ENCODE measurements around the gene XDH.

The XDH gene

DNA sequence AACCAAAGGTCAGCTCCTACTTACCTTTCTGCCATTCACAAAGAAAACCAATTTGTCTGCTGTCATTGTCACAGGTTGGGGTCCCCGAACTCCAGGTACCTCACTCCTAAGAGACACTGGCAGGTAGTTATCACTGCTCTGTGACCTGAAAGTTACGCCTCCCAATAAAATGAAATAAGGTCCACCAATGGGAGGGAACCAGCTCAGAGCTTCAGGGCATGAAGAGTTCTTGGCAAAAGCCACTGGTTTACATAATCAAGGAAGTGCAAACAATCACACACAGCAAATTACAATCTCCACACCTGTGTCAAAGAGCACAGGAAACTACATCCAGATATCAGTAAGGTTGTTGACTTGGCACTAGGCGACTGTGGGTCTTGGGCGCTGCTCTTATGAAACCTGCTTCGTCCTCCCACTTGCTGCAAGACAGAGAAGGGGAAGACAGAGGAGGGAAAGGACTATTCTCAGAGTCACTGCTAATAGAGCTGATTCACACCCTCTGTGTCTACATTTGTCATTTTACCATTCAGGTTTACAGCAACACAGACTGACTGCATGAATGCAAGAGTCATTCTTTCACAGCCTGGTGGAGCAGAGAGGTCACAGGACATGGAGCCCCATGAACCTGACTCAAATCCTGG is at the start of gene XDH:
Gene XDH, minus strand, starts transcription at position 142 of the 641 bp plus-strand sequence. Its CDS starts 76 bp downstream, at position 66.
- no peak for DNase-seq

DNA sequence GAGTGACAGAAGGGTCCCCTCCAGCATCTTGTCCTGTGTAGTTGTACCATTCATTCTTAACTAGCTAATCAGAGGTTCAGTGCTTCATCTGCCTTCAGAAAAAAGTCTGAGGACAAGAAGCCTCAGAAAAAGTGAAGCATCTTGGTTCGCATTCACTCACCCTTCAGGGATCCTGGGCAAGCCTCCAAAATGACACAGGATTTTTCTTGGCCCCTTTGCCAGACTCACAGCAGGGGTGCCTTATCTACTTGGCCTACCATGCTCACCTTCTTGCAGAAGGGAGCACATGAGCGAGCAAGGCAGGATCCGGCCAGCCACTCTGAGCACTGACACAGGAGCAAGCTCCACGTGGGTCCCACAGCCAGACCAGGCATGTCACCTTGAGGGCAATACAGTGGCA is 43.1 kb upstream of the XDH start:
- no peak for DNase-seq

DNA sequence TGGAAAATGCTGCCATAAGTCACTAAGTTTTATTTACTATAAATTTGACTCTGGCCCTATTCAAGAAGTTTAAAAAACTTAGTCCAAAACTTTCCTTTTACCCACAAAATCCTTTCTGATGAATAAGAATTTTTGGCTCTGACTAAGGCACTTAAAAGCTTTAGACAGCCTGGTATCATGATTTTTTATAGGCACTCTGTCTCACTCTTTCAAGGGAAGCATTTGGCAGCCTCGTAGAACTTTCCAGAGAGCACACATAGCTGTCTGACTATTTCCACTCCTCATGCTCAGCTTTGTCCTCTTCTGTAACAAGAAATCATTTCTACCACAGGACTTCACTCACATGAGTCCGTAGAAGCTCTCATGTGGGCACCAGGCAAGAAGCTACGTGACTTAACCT is 32.3 kb upstream of the XDH start:
- DNase-seq, result no peak

DNA sequence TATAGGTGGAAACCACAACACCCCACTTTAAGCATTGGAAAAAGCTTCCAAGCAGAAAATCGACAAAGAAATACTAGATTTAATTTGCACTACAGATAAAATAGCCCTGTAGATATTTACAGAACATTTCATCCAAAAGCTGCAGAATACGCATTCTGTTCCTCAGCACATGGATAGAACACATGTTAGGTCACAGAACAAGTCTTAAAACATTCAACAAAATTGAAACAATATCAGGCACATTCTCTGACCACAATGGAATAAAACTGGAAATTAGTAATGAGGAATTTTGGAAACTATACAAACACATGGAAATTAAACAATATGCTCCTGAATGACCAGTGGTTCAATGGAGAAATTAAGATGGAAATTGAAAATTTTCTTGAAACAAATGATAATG is 27.8 kb upstream of the XDH start:
- no peak for DNase-seq

DNA sequence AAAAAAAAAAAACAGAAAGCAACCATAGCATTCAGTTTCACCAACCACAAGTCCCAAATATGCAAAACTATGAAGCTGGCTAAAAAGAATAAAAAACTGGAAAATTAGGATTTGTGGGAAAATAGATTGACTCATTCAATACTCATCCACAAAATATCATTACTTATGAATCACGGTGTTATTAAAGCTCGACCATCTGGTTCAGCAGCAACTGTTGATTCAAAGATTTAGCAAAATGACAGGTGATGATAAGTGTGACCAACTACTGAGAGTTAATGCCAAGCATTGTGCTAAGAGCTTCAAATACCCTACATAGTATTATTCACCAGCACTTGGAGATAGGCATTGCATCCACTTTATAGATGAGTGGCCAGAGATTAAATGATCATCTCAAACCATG is 26.2 kb upstream of the XDH start:
- DNase-seq, result no peak

DNA sequence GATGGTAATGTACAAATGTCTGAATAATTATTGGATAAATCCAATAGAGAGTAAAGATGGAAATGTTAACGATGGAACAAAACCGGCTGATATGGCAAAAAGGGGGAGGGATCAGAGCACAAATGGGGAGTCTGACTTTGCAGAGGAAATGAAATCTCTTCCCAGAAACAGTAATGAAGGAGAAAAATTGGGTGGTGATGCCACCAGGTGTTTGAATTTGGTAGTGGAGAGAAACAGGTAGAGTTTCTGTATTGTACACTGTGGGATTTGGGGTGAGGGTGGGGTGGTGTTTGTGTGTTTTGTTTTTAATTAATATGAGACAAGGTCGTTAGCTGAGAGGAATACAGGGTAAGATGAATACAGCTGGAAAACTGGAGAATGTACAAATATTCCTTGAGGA is 20.4 kb upstream of the XDH start:
- DNase-seq, result no peak

DNA sequence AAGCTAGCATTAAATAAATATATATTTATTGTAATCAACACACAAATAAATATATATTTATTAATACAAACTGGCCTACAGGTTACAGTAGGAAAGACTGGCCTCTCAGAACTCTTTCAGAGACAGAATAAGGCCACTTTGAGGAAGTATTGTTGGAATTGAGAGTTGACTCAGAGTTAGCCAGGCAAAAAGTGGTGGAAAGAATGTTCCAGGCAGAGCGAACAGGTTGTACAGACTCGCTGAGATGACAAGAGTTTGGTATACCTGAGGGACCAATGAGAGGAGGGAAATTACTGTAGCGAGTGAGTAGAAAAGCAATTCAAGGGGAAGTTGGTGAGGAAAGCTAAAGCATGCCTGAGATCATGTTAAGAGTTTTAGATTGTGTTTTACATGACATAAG is 19.0 kb upstream of the XDH start:
- no peak for DNase-seq

DNA sequence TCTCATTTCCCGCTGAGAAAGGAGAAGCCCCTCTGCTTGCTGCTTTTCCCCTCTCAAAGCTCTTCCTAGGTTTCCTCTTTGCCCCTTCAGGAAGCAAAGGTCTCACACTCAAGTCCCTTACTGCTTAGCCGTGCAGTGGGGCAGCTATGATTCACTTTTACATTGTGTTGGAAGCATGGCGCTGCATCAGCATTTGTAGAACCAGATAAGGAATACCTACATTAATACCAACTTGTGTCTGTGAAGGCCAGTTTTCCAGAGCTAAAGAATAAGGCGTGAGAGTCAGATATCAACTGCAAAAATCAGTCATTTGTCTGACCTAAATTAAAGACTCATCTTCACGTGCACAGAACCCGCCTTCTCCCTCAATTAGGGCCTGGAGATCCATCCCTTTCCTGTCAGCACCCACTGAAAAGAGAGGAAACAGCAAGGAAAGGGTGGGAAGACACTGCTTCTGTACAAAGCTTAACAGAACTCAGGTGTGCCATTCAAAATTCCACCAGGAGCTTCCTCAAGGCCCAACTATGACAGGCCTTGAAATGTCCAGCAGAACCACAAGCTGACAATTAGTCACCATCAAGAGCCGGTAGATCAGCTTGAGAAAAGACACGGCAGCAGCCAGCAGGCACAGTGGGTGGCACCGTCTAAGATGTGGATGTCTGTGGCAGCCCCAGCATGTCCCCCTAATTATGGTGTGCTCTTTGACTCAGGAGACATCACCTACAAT is 16.1 kb upstream of the XDH start:
- no peak for DNase-seq

DNA sequence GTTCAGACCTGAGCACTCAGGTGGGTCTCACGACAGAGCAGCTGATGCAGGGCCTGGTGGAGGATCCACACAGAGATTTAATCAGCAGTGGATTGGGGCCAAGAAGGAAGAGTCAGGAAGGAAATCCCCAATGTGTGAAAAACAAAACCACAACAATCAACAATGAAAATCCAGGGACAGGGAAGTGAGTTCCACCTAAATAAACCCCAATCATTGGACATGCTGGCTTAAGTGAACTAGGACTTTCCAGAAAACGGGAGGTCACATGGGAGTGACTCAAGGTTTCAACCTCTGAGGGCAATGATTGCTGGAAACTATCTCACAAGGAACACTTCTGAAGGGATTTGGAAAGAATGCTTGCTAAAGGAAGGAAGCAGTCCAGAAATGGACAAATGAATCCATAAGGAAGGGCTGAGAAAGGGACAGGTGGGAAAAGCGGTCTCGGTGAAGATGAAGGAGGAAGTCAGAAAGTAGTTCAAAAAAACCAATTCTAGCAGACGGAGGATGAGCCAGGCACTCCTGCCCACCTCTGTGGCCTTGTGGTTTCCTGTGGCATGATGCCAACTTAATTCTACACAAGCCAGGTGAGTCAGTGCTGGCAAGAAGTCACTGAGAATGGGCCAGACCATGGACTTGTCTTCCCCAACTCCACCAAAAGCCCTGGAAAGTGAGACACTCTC is 15.4 kb upstream of the XDH start:
- DNase-seq, result peak; percentile 31 to 37

DNA sequence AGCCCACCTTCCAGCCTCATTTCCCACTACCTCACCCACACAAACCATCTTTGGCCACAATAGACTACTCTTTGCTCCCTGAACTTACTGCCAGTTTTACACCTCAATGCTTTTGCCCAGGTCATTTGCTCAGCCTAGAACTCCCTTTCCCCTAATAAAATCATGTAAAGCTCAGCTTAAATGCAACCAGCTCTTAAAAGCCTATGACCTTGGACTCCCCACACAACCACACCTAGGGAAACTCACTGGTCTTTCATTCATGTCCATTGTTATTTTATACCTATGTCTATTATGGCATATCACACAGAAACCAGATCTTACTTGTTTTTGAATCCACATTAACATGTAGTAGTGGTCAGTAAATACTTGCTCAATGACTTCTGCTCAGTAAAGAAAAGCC is 14.5 kb upstream of the XDH start:
- DNase-seq, result no peak

DNA sequence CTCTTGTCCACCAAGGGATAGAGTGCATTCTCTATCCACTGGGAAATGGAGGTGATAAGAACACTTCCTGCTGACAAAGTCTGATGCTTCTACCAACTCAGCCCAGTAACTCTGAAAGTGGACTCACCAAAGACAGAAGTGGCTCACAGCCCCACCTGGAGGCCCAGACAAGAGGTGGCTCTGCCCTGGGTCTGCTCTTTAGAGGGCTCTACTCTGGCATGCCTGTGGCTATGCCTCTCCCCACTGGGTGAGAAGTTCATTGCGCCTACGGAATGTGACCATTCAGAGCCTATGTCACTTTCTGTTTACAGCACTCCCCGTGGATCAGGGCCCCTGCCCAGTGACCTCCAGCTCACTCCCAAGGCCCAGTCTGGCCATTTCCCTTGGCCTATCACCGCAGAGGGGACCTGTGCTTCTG is 13.5 kb upstream of the XDH start:
- DNase-seq, result no peak

DNA sequence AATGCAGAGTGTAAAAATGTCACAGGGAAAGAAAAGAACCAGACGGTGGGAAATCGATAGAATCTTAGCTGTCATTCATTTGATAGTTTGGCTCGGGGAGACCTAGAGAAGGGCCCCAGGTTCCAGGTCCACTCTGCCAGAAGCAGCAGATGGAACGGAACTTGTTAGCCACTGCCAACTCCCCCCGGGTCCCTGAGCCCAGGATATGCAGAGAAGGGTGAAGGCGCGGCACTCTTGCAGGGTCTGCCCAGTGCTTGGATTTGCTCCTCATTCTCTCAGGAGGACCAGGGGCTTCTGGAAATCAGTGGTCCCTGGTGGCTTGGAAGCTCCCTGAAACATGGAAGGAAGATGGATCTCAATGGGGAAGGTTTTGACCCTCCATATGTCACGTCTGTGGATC is 11.6 kb upstream of the XDH start:
- no peak for DNase-seq

DNA sequence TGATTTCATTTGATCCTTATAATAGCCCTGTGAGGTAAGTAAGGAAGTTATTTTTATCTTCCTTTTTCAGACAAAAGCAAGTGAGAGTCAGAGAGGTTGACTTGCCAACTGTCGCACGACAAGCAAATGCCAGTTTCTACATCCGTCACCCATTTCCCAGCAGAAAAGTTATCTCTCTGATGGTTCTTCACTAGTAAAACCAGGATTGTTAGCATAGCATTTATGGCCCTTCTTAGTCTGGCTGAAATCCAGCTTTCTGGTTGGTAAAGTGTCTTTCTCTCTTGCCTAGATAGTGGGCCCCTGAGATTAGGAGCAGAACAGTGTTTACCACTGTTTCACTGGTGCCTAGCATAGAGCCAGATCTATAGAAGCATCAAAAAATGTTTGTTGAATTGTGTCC is 7.1 kb upstream of the XDH start:
- no peak for DNase-seq

DNA sequence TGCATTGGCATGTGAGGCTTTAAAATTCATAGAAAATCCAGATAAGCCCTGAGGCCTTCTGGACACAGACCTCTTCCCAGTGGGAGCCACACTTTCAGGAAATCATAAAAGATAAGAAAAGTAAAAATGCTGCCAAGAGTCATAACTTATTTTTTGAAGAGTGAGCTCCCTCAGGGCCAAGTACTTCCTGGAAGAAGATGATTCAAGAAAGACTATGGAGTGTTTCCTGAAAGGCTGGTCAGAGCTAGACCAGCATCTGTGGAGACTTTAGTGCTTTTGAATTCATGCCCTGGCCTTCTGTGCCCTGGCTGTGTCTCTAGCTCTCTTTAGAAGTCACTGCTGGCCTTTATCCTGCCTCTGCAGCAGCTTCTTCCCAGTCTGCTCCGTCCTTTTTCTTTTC is 6.4 kb upstream of the XDH start:
- no peak for DNase-seq

DNA sequence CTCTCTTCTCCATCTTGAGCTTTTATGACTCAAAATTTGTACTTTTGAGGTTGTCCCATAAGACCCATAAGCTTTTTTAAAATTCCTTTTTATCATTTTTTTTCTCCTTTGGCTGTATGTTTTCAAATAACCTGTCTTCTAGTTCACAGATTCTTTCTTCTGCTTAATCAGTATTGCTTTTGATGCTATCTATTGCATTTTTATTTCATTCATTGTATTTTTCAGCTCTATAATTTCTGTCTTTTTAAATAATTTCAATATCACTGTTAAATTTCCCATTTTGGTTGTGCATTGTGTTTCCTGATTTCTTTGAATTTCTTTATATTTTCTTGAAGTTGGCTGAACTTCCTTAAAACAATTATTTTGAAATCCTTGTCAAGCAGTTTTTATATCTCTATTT is 4.8 kb upstream of the XDH start:
- no peak for DNase-seq

DNA sequence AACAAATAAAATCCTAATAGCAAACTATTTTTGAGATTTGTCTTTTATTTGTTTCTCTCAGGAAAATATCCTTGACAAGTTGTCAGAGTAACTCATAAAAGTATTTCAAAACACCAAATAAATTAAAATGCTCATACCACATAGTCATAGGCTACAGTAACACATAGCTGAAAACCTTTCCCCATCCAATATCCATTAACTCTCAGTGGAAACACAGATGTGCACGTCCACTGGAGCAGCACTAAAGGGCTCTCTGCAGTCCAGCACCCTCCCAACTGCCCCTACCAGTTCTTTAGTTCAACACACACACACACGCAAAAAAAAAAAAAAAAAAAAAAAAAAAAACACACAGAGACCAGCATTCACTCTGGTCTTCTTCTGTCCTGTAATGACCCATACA is 879 bp upstream of the XDH start:
- no peak for DNase-seq

DNA sequence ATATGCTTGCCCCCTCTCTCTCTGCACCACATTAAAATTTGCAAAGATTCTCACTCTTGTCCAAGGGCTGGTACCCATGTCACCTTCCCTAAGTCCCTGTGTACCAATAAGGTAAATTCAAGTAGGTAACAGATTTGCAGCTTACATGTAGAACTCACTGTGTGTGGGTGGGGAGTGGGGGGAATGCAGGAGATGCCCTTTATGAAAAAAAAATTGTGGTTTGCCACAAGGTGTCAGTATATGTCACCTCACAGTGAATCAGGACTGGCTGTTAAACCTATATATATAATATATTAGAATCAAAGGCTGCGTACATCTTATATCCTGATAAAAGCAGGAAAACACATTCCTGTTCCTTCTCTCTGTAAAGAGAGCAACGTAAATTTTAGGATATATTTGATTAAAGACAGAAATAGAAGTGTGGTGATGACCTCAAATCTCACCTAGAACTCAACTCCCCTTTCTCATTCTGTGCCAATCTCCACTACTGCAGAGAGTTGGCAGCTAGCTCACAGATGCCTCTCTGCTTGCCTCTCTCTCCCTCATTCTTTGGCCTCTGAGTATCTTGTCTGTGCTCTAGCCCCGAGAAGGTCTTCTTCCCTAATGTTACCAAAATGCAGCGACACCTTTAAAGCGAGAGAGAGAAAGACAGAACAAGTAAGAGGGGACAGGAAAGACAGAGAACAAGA is 536 bp downstream of the XDH start:
- peak; percentile 8 to 12 for DNase-seq

DNA sequence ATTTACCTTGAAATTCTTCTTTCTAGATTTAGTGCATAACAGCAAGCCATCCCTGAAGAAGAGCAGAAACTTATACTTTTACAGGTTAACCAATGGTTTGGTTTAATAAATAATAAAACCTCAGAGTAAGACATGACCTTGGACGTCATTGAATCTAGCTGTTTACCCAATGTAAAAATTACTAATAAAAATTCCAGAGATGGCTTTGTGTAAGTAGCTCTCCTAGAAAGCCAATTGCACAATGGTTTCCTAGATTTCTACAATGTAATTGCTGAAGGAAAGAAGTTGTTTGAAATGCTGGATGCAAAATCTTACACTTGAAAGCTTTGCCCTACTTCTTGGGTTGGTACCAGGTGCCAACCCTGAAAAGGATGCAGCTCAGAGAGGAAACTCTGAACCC is 1.5 kb downstream of the XDH start:
- no peak for DNase-seq

DNA sequence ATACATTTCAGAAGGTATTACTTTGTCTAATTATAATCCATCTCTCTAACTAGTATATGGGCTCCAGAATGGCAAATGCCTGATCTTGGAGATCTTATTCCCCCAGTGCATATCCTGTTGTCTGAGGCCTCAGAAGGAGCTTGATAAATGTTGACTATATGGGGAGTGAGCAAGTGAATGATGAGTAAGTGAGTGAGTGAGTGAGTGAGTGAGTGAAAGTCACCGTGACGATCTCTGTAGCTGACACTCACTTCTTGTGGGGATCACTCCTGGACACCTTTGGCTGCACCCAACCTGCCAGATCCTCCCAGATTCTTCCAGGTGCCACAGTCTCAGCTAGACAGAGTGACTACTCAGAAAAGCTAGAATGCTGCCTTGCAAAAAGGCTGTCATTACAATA is 2.8 kb downstream of the XDH start:
- no peak for DNase-seq

DNA sequence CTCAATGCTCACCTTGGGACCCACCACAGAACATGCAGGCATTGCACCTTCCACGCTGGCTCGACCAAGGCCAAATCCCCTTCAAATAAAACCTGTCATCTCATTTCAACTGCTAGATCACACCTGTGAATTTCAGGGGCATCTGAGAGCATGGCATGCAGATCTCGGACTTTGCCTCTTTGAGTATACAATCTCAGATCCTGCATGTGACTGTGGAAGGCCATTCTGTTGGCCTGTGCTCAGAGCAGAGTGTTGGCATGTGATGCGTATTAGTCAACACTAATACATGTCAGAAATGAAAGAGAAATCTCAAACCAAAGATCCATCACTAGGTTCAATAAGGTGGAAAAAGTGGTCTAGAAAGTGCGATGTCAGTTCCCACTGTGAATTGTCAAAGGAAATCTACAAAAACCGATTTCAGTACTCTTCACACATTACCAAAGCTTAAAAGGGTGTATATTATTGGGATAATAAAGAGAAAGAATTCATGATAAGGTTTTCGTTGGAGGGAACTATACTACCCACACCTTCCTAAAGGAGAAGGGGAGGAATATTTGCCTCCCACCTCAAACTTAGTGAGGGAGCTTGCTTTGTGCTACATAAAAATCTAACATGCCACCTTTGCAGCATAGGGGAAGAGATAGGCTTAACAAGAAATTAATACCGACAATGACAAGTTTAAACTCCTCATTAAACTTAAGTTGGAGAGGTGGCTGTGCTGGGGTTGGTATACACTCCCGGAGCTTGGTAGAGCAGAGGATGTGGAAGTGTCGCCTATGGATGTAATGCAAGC is 7.8 kb downstream of the XDH start:
- DNase-seq, result no peak

DNA sequence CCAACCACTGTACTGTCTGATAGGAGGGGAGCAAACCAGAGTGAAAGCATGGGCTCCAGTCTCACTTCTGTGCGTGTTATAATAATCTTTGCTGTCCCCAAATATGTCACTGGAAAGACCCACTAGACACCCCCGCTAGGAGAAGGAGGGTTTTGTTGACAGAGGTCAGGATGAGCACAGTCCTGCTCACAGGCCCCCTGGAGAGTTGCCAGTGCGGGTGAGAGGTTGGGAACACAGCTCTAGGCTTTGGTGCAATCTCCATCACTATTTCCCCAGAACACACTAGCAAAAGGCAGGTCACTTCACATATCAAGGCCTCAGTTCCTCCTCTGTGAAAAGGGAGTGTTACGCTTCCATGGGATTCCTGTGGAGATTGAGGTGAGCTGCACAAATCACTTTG is 9.7 kb downstream of the XDH start:
- DNase-seq, result no peak

DNA sequence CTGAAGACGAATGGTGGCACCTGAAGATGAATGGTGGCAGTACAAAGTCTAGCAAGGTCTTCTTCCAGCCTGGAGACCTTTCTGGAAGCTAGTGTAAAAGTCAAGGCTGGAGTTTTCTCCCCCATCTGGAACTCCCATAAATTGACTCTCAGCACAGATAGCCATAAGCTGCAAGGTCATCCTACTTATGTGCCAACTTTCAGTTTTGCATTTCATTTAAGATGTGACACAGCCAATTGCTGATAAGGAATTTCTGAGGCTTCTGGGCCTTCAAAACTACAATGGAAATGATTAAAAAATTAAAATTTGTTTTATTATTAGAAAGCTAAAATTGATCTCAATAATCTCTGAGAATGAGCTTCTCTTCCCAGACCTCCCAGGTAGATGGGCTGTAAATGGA is 10.2 kb downstream of the XDH start:
- DNase-seq, result no peak

DNA sequence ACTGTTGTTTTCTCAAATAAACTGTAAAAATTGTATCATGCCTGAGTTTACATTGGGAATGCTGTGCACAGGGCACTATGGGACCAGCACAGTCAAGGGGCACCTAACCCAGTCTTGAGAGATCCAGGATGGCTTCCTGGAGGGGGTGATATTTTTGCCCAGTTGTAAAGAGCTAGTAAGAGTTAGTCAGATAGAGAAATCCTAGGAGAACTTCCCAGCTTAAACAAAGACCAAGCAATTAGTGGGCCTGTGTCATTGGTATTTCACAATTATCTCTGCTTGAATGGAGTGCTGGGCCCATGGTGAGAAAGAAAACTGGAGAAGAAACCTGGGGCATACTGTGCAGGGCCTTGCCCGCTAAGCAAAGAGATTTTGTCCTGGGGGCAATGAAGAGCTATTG is 12.2 kb downstream of the XDH start:
- DNase-seq, result no peak

All from activated CD4-positive, alpha-beta T cell treated with anti-CD3 and anti-CD28 coated beads for 4 hours (primary cell).